Choroid plexus epithelial cell (primary cell): ENCODE results near the gene NCS1.
"Not testable (repeated sequence)": the region's sequence is repeated elsewhere in the genome, so short reads cannot be mapped to it uniquely, and the experiment has no call there.

Source experiments
- DNase-seq: peaks from one replicate; pipeline ENCODE4 v3.0.0-alpha.2; 2010; ENCODE audit warnings: low read depth
- H3K4me3 ChIP-seq: 2 replicates; pipeline ENCODE4 v1.5.1; 2011; ENCODE audit warnings: low read depth, mild to moderate bottlenecking, control low read depth, low read length, moderate library complexity
- CTCF ChIP-seq: conservative IDR thresholded peaks from 2 replicates; pipeline ENCODE4 v1.5.1; 2011; ENCODE audit warnings: low read depth, mild to moderate bottlenecking, control low read depth, inconsistent platforms, low read length, moderate library complexity

The NCS1 gene

GRCh38 chr9:130256644-130257043 is 84.4 kb downstream of the NCS1 start:
- H3K4me3 ChIP-seq: no peak overlapping the region
- TF ChIP-seq CTCF: no peak
- DNase-seq: no peak

- not testable (repeated sequence) for DNase-seq, H3K4me3 ChIP-seq
Measured at GRCh38 chr9:130258137-130258536, 85.9 kb downstream of the NCS1 start.

- no peak for TF ChIP-seq CTCF
- DNase-seq: no peak
- no peak overlapping the region for H3K4me3 ChIP-seq
Measured at GRCh38 chr9:130259044-130259443, 86.8 kb downstream of the NCS1 start.

GRCh38 chr9:130260816-130261765 is 88.9 kb downstream of the NCS1 start:
- H3K4me3 ChIP-seq: no peak overlapping the region
- DNase-seq: no peak
- no peak for TF ChIP-seq CTCF

- DNase-seq: no peak
- no peak for TF ChIP-seq CTCF
- H3K4me3 ChIP-seq: no peak overlapping the region
Measured at GRCh38 chr9:130262061-130262745, 90.0 kb downstream of the NCS1 start.

GRCh38 chr9:130262771-130263170 is 90.6 kb downstream of the NCS1 start:
- no peak for TF ChIP-seq CTCF
- DNase-seq: no peak
- H3K4me3 ChIP-seq: no peak overlapping the region

GRCh38 chr9:130263601-130264413 is 91.6 kb downstream of the NCS1 start:
- H3K4me3 ChIP-seq: no peak overlapping the region
- TF ChIP-seq CTCF: no peak
- DNase-seq: no peak
